OCI-LY3 (cell line): ENCODE results near the gene DNM3.

Source experiments
- EZH2phosphoT487 ChIP-seq: fragments of 200-600 bp; shearing (Covaris generic); IDR thresholded peaks from 2 replicates; pipeline ENCODE4 v1.6.1; 2018; ENCODE audit warnings: antibody characterized with exemption, mixed run types, low read depth
- TF ChIP-seq, protein P1 (sequence below): fragments of 200-600, 300-600 bp; sonication (generic); IDR thresholded peaks from 2 replicates; pipeline ENCODE4 v1.5.1; 2014; ENCODE audit warnings: antibody characterized with exemption, low read length, low read depth

DNA sequence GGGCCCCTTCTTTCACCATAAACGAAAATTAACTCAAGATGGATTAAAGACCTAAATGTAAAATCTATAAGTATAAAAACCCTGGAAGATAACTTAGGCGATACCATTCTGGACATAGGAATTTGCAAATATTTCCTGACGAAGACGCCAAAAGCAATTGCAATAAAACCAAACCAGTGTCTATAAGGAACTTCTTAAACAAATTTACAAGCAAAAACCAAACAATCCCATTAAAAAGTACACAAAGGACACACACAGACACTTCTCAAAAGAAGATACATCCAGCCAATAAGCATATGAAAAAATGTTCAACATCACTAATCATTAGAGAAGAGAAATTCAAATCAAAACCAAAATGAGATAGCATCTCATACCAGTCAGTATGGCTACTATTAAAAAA is 500.4 kb downstream of the DNM3 start:
- TF ChIP-seq, protein P1, sequence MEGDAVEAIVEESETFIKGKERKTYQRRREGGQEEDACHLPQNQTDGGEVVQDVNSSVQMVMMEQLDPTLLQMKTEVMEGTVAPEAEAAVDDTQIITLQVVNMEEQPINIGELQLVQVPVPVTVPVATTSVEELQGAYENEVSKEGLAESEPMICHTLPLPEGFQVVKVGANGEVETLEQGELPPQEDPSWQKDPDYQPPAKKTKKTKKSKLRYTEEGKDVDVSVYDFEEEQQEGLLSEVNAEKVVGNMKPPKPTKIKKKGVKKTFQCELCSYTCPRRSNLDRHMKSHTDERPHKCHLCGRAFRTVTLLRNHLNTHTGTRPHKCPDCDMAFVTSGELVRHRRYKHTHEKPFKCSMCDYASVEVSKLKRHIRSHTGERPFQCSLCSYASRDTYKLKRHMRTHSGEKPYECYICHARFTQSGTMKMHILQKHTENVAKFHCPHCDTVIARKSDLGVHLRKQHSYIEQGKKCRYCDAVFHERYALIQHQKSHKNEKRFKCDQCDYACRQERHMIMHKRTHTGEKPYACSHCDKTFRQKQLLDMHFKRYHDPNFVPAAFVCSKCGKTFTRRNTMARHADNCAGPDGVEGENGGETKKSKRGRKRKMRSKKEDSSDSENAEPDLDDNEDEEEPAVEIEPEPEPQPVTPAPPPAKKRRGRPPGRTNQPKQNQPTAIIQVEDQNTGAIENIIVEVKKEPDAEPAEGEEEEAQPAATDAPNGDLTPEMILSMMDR = no peak
- TF ChIP-seq EZH2phosphoT487 = no peak
